NT2/D1 (cell line): ENCODE measurements around the gene ARHGEF10L.
A peak's percentile ranks its signal among the peaks of the same experiment; 100 is the strongest.
"Not testable (repeated sequence)": the region's sequence is repeated elsewhere in the genome, so short reads cannot be mapped to it uniquely, and the experiment has no call there.

ENCODE experiments used
- DNase-seq: peaks from one replicate; pipeline ENCODE4 v3.0.0-alpha.2; 2011; ENCODE audit warnings: low read depth, low spot score
- H3K27me3 ChIP-seq: 2 replicates; pipeline ENCODE4 v1.6.0; 2011; ENCODE audit warnings: mild to moderate bottlenecking; ENCODE audit not compliant: insufficient read length, insufficient read depth
- H3K36me3 ChIP-seq: 2 replicates; pipeline ENCODE4 v1.6.1; 2011; ENCODE audit warnings: mild to moderate bottlenecking, low read length, mixed read lengths; ENCODE audit not compliant: insufficient read depth, insufficient read length
- H3K4me1 ChIP-seq: 2 replicates; pipeline ENCODE4 v1.5.1; 2011; ENCODE audit not compliant: insufficient read depth, insufficient read length
- H3K4me3 ChIP-seq: 2 replicates; pipeline ENCODE4 v1.5.1; 2011; ENCODE audit warnings: low read depth; ENCODE audit not compliant: insufficient read length
- H3K9ac ChIP-seq: 2 replicates; pipeline ENCODE4 v1.6.0; 2011; ENCODE audit warnings: low read depth; ENCODE audit not compliant: insufficient read length
- H3K9me3 ChIP-seq: 2 replicates; pipeline ENCODE4 v1.5.1; 2011; ENCODE audit warnings: mild to moderate bottlenecking, low read length; ENCODE audit not compliant: insufficient read depth
- SUZ12 ChIP-seq: IDR thresholded peaks from 2 replicates; pipeline ENCODE4 v1.6.1; 2011; ENCODE audit not compliant: insufficient read length, insufficient read depth; ENCODE audit errors: extremely low read depth
- YY1 ChIP-seq: IDR thresholded peaks from 2 replicates; pipeline ENCODE4 v1.6.1; 2011; ENCODE audit not compliant: insufficient read length, insufficient read depth
- ZNF274 ChIP-seq: IDR thresholded peaks from 2 replicates; pipeline ENCODE4 v1.6.1; 2011; ENCODE audit warnings: mild to moderate bottlenecking, low read depth, low read length

The ARHGEF10L gene

DNA sequence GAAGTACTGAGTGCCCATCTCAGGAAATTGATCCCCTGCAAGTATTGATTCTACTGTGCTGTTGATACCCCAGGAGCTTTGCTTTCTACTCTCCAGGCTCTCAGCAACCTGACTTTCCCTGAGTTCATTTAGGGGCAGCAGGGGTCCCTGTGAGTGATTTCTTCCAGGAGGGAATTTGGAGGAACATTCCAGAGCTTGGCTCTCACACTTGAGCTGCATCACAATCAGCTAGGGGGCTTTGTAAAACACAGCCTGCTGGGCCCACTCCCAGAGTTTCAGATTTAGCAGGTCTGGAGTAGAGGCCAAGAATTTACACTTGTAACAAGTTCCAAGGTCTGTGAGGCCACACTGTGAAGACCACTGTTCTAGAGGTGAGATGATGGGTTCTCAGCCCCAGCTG lies 199.6 kb downstream of the ARHGEF10L start:
- Histone ChIP-seq H3K9ac (no peak overlapping the region), H3K4me3 (no peak overlapping the region), H3K9me3 (no peaks in the 10 kb centered on the region), H3K4me1 (peaks cover 17% of the 10 kb centered on the region), H3K36me3 (no peaks in the 10 kb centered on the region), H3K27me3 (no peaks in the 10 kb centered on the region)
- DNase-seq = peak; percentile 70
- TF ChIP-seq ZNF274 (no peak), YY1 (no peak), SUZ12 (no peak)

DNA sequence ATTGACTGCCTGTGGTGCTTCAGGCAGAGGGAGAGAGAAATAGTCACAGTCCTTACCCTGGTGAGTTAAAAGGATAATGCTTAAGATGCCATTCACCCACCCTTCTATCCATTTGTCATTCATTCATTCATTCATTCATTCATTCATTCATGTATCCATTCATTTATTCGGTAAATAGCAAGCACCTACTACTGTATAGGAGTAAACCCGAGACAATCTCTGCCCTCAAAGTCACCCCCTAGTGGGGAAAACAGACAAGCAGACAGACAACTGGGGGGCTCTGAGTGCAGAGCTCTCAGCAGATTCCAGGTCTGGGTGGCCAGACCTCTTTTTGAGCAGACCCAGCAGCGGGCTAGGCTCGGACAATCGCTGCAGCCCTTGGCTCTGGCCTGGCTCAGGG lies 201.6 kb downstream of the ARHGEF10L start:
- peaks cover 11% of the 10 kb centered on the region for H3K4me1 ChIP-seq
- no peaks in the 10 kb centered on the region for H3K9me3 ChIP-seq
- DNase-seq = no peak
- no peaks in the 10 kb centered on the region for H3K27me3 ChIP-seq
- H3K9ac ChIP-seq = no peak overlapping the region
- no peak overlapping the region for H3K4me3 ChIP-seq
- TF ChIP-seq SUZ12 = no peak
- H3K36me3 ChIP-seq = no peaks in the 10 kb centered on the region

GRCh38 chr1:17742583-17742982 lies 203.1 kb downstream of the ARHGEF10L start:
- Histone ChIP-seq H3K36me3 (no peaks in the 10 kb centered on the region), H3K9ac (no peak overlapping the region), H3K4me3 (no peak overlapping the region), H3K4me1 (peaks cover 4% of the 10 kb centered on the region), H3K9me3 (no peaks in the 10 kb centered on the region), H3K27me3 (no peaks in the 10 kb centered on the region)
- TF ChIP-seq SUZ12 (no peak), ZNF274 (no peak), YY1 (no peak)
- no peak for DNase-seq

GRCh38 chr1:17743008-17743647 lies 203.6 kb downstream of the ARHGEF10L start:
- no peak for DNase-seq
- Histone ChIP-seq H3K27me3 (no peaks in the 10 kb centered on the region), H3K9ac (no peak overlapping the region), H3K4me3 (no peak overlapping the region), H3K36me3 (no peaks in the 10 kb centered on the region), H3K4me1 (peaks cover 4% of the 10 kb centered on the region), H3K9me3 (no peaks in the 10 kb centered on the region)
- no peak for TF ChIP-seq ZNF274
- TF ChIP-seq SUZ12 = no peak
- no peak for TF ChIP-seq YY1

GRCh38 chr1:17743925-17744324 lies 204.4 kb downstream of the ARHGEF10L start:
- DNase-seq = no peak
- no peak overlapping the region for H3K9ac ChIP-seq
- H3K27me3 ChIP-seq = no peaks in the 10 kb centered on the region
- peaks cover 4% of the 10 kb centered on the region for H3K4me1 ChIP-seq
- H3K4me3 ChIP-seq = no peak overlapping the region
- H3K9me3 ChIP-seq = no peaks in the 10 kb centered on the region
- TF ChIP-seq SUZ12 (no peak), YY1 (no peak), ZNF274 (no peak)
- H3K36me3 ChIP-seq = no peaks in the 10 kb centered on the region

DNA sequence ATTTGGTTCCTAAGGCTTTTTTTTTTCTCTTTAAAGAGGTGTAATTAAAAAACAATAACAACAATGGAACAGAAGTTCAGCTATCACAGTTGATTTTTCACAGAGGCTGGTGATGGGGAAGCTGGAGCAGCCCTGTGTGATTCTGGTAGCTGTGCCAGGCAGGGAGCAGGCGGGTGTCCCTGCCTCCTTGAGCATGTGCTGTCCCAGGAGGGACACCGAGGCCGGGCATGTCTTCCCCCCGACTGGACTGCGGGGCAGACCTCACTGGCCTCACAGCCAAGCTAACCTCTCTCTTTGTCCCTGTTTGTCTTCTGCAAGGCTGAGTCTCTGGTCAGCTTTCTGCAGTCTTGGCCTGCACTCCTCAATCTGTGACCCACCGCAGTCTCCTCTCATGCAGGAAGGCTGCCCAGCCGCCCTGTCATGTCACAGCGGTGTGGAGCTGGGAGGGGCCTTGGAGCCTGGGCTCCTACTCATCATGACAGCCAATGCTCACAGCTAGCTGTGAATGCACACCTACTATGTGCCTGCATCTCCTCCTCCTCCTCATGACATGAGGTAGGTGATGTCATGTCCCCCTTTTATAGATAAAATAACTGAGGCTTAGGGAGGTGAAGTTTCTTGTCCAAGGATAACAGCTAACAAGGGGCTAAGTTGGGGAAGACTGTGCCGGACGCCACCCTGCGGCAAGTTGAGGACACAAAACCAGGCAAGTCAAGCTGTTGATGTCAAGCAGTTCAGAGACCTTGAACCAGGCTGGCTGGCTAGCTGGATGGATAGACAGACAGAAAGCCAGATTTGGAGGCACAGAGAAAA lies 205.4 kb downstream of the ARHGEF10L start:
- Histone ChIP-seq H3K4me1 (peaks cover 4% of the 10 kb centered on the region), H3K36me3 (no peaks in the 10 kb centered on the region), H3K27me3 (no peaks in the 10 kb centered on the region), H3K9me3 (no peaks in the 10 kb centered on the region), H3K4me3 (no peak overlapping the region), H3K9ac (no peak overlapping the region)
- TF ChIP-seq ZNF274 (no peak), YY1 (no peak), SUZ12 (no peak)
- no peak for DNase-seq

DNA sequence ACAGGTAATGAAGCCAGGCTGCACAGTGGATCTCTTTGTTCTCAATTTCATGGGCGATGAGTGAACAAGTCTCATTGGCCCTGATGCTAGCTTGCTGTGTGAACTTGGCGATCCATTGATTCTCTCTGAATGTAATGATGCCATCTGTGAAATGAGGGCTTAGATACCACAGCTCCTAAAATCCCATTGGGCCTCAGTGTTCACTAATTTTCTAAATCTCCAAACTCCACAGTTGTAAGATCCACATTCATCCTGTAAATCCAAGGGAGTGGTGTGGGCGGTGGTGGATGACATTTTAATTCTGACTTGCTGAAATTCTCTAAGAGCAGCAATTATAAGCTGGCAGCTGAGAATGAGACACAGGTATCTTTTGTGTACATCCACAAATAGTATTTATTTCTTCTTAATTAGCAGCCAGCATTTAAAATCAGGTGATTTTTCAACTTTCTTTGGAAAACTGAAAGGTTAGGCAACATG lies 206.0 kb downstream of the ARHGEF10L start:
- no peaks in the 10 kb centered on the region for H3K36me3 ChIP-seq
- H3K27me3 ChIP-seq = no peaks in the 10 kb centered on the region
- H3K4me1 ChIP-seq = peaks cover 4% of the 10 kb centered on the region
- no peak overlapping the region for H3K9ac ChIP-seq
- H3K9me3 ChIP-seq = no peaks in the 10 kb centered on the region
- no peak for TF ChIP-seq YY1
- no peak for TF ChIP-seq ZNF274
- TF ChIP-seq SUZ12 = no peak
- H3K4me3 ChIP-seq = no peak overlapping the region
- DNase-seq = no peak

- H3K27me3 ChIP-seq, H3K4me1 ChIP-seq, H3K9me3 ChIP-seq, H3K36me3 ChIP-seq, DNase-seq, H3K9ac ChIP-seq, H3K4me3 ChIP-seq: not testable (repeated sequence)
Observed at GRCh38 chr1:17746281-17746680, 206.8 kb downstream of the ARHGEF10L start.
